Activated CD8-positive, alpha-beta memory T cell treated with anti-CD3 and anti-CD28 coated beads for 24 hours (primary cell): ENCODE data around the gene GPX1.

ENCODE experiments used
- DNase-seq: peaks from one replicate; pipeline ENCODE4 v3.0.0-alpha.2; 2020

The GPX1 gene

DNA sequence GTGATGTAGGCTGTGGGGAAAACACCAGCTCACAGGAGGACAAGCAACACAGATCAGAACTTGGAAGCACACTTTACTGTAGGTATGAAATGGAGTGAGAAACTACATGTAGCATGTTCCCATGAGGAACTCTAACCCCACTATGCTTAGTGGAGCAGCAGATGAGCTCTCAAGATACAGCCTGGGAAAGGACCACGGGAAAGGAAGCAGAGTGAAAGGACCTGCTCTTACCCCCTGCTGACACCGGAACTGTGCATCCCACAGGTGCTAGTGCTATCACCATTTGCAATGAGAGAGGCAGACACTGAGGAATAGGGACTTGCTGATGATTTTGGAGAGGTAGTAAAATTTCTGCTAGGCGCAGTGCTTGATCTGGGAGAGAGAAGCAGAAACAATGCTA lies 46.9 kb downstream of the GPX1 start:
- DNase-seq: no peak

- no peak for DNase-seq
These were observed 47.5 kb downstream of the GPX1 start for GRCh38 chr3:49310677-49311076.
